ENCODE results near the gene COL1A1.

Gene COL1A1

DNA sequence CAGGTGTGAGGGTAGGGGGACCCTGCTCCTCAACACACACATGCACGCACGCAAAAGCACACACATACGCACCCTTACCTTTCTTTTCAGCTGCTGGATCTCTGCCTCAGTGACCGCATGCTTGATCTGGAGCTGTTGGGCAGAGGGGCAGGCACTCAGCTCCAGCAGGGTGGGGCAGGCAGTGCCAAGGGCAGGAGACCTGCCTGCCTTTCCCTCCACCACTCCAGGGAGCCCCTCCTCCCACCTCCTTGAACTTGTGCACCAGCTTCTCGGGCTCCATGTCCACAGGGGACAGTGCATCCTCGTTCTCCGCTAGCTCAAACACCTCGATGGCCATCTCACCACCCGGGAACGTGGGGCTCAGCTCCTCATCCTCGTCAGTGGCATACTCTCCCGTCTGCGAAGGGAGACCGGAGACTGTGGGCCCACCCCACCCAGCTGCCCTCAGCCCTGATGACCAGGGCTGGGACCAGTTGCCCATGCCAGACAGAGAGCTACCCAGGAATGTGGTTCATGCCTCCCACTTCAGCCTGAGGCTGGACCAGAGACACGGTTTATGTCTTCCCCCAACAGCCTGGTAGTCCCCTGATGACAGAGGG is 62.1 kb downstream of the COL1A1 start:
- DNase-seq: no peak

DNA sequence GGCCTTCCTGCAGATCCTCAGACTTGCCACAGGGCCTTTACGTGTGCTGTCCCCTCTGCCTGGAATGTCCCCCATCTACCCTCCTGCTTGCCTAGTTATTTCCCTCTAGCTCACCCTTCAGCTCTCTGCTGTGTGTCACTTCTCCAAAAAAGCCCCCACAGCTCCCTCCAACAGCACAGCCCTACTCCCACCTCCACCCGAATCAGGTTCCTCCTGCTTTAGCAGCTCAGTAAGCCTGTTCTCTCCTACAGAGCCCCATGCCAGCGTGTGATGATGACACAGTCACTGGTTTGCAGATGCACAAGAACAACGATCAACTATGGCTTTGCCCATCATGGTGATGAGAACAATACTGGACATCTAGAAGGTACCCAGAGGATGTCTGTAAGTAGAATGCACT is 64.4 kb downstream of the COL1A1 start:
- no peak for DNase-seq

DNA sequence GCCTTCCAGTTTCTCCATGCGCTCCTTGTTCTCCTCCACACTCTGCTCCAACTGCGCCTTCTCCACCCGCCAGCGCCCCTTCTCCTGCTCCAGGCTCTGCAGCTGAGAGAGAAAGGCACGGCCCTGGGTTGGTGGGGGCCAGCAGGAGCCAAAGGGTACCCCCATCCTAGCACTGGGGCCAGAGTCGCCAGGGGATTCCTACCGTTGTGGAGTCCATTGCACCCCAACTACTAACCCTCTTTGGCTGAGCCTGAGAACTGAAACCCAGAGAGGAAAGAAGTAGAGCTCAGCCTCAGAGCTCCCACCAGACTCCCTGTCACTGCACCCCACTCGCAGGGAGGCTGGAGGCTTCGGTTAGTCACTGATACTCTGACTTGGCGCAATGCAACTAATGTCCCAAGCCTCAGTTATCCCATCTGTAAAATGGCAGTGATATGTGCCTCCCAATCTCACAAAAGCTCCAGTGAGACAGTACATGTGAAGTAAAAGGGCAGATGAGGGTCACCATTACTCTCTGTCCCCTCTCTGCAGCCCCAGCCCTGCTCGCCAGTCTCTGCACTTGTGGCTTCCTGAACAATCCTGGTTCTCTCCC is 65.2 kb downstream of the COL1A1 start:
- DNase-seq: no peak

DNA sequence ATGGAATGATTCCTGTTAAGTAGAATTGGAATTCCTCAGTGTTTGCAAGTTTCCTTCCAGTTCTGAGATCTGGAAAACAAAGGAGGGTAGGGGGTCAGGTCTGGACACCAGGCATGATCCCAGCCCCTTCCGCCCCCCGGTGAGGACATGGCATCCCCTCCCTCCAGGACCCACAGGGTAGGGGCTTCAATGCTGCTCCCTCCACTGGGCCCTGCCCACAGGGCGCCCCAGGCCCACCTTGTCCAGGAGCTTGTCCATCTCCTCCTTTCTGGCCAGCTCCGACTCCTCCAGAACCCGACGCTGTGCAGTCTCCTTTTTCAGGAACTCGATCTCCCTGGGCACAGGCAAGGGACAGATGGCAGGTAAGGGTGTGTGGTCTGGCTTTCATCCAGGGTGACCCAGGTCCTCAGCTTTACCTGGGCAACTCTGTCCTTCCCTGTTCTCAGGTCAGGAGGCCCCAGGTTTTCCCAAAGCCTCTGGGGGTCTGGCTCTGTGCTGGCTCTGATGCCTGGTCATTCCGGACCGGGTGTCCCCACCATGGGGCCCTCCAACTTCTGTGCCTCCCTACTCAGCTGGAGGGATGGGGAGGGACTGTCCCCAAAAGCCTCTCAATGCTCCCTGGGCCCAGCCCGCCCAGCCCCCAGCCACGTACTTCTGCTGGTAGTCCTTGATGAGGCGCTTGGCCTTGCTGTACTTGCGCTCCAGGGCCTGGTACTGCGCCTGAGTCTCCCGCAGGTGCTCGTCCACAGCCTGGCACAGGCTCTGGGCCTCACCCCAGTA is 65.9 kb downstream of the COL1A1 start:
- DNase-seq: no peak

DNA sequence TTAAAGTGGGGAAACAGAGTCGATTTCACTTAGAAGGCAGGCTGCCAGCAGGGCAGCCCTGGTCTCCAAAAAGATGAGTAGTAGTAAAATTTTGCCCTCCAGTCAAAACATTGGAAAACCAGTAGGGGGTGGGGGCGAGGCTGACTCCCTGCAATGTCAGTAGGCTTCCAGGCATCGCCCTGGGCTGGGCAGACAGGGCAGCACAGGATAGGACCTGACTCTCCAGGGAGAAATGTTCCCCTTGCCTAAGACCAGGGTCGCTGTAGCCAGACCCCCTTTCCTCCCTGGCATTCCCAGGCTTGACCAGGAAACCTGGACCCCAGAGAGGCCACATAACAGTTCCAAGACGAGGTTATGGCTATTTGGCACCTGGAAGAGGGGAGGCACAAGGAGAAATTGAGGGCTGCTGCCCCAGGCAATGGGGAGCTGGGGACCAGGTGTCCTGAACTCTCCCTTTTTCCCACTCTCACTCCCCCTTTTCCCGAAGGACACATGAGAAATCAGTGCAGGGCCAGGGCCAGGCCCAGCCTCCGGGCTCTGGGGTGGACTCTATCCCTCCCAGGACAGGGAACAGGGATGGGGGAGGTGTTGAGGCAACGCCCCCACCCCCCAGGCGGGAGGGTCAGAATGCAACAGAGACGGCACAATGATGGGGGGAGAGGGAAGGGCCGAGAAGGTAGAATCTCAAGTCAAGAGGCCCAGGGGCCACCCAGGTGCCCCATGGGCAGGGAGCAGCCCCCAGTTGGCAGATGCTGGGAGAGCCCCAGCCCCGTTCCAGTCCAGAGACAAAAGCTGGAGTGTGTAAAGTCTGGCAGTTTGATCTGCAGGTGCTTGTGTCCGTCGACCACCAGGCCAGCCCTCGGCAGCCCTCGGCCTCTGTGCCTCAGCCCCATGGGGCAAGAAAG is 67.0 kb downstream of the COL1A1 start:
- DNase-seq: no peak

DNA sequence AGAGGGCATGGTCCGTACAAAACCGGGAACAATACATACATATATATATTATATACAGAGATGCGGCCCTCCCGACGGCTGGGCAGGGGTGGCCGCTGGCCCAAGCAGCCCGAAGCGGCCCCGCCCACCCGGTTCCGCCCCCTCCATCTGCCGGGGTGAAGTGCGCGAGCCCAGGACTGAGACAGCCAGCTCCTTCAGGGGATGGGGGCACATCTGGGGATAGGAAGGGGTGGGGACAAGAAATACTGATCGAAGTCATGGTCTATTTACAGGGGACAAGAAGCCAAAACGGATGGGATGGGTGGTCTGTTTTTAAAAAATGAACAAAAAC is 67.7 kb downstream of the COL1A1 start:
- no peak for DNase-seq

Data from NCI-H2171 (cell line).